Measurements from ENCODE around the gene LARGE1. TPM values are rescaled to one million over a fixed set of nuclear protein-coding genes. Genes with fewer than 3 reads are reported as not detected.
"Not testable (repeated sequence)": the region's sequence is repeated elsewhere in the genome, so short reads cannot be mapped to it uniquely, and the experiment has no call there.

The LARGE1 gene
- total and polyA plus RNA-seq, 2 experiments from 2014 or later: 1.5 to 12.8 TPM

DNA sequence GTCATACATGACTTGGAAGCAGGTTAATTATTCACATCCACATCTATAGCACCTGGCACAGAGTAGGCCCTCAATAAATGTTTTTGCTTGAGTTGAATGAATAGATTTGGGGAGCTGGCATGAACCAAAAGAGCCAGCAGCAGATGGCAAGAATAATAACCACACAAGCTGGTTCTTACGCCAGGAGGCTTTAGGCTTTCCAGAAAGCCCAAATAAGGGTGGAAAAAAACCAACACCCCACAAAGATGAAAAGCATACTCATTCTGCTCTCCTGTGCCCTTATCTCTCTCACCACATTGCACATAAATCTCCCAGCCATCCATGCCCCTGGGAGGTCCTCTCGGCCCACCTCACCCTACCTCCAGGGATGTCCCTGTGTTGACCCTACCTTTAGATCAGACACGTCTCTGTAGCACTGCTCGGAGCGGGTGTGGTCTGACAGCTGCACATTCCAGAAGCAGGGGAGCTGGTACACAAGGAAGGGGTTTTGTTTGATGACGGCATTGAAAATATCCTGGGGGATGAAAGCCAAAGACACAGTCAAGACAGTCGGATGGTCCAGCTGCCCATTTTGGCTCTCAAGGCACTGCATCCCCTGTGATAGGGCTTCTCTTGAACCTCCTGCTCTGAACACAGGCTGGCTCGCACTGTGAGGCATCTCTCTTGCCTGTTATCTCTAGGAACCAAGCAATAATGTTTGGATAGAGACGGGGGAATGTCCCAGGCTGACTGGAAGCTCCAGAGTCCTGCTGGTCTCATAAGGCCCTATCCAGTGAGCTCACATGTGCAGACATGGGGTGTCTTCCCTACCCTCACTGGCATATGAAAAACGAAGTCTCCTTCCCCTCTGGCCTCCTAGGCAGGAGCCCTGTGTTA lies 538.5 kb downstream of the LARGE1 start:
- no peak overlapping the region for H3K4me2 ChIP-seq (ENCODE audit: unreplicated experiment)
- H3K4me1 ChIP-seq (ENCODE audit: insufficient read depth): peaks cover 13% of the 10 kb centered on the region
- WGBS, 2 experiments (ENCODE audit: low coverage in 1 of 2, low lambda C conversion rate in 2 of 2, missing lambda C conversion rate in 2 of 2): 96 to 99% methylated on average over 10 of the region's 10 CpGs
- H2AFZ ChIP-seq: no peak overlapping the region
- peak overlapping the region; percentile 8; the same call in 1 of the 2 replicates for H3K9ac ChIP-seq
- no peaks in the 10 kb centered on the region for H3K9me3 ChIP-seq (ENCODE audit: low read depth)
- H3K9me2 ChIP-seq (ENCODE audit: insufficient read depth): no peaks in the 10 kb centered on the region
- no peaks in the 10 kb centered on the region for H3K79me2 ChIP-seq (ENCODE audit: insufficient read depth)
- TF ChIP-seq EZH2phosphoT487 (IDR thresholded peaks at IDR 0.05; ENCODE audit: insufficient read depth, low read depth) (no peak), EZH2 (IDR thresholded peaks at IDR 0.05; ENCODE audit: insufficient read depth, poor library complexity, severe bottlenecking) (no peak)
- no peaks in the 10 kb centered on the region for H4K20me1 ChIP-seq (ENCODE audit: insufficient read depth)
- no peaks in the 10 kb centered on the region for H3K27me3 ChIP-seq (replicated peaks; ENCODE audit: insufficient read depth)
- peaks cover 22% of the 10 kb centered on the region for H3F3A ChIP-seq (ENCODE audit: insufficient read depth)
- H3K27ac ChIP-seq: peak overlapping the region; percentile 62
- in situ Hi-C loops (cut with MboI): no loop called here
- DNase-seq: no peak
- H3K36me3 ChIP-seq (ENCODE audit: low read depth): no peaks in the 10 kb centered on the region
- no peak overlapping the region for H3K4me3 ChIP-seq

DNA sequence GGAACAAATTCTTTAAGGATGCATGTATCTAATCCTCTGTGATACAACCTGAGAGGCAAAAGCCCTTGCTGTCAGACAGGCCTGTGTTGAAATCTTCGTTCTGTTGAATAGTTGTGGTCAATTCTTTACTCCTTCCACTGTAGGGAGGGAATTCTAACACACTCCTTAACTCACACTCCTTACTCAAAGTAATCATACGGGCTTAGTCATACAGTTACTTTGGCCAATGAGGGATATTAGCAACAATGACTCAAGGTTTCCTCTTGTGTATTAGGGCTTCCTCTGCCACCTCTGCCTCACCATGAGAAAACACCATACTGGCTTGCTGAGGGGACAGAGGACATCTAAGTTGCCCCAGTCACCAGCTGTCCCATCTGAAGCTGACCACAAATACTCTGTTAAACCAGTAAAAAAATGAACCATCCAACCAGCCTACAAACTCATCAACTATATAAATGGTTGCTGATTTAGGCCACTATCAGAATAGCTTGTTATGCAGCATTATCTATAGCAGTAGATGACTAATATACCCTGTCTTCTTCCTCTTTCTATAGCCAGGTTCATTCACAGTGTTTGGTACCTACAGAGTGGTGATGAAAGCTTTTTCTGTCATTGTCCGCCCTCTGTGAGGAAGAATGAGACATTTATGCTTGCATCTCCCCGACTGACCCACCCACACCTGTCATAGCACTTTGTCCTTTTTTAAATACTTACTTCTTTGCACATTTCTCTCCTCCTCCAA lies 539.3 kb downstream of the LARGE1 start:
- 48 to 51% methylated on average over 4 of the region's 4 CpGs for WGBS, 2 experiments (ENCODE audit: low coverage in 1 of 2, low lambda C conversion rate in 2 of 2, missing lambda C conversion rate in 2 of 2)
- Histone ChIP-seq H3F3A (ENCODE audit: insufficient read depth) (peaks cover 22% of the 10 kb centered on the region), H3K9me2 (ENCODE audit: insufficient read depth) (no peaks in the 10 kb centered on the region), H3K27ac (peak overlapping the region; percentile 62), H4K20me1 (ENCODE audit: insufficient read depth) (no peaks in the 10 kb centered on the region), H3K4me1 (ENCODE audit: insufficient read depth) (peaks cover 13% of the 10 kb centered on the region), H3K36me3 (ENCODE audit: low read depth) (no peaks in the 10 kb centered on the region), H3K27me3 (replicated peaks; ENCODE audit: insufficient read depth) (no peaks in the 10 kb centered on the region), H3K9ac (peak overlapping the region; percentile 8; the same call in 1 of the 2 replicates), H3K4me3 (no peak overlapping the region), H3K9me3 (ENCODE audit: low read depth) (no peaks in the 10 kb centered on the region), H3K4me2 (ENCODE audit: unreplicated experiment) (peak overlapping the region; percentile 26), H3K79me2 (ENCODE audit: insufficient read depth) (no peaks in the 10 kb centered on the region), H2AFZ (no peak overlapping the region)
- DNase-seq: peak; percentile 97
- in situ Hi-C loops (cut with MboI): no loop called here
- TF ChIP-seq EZH2 (IDR thresholded peaks at IDR 0.05; ENCODE audit: insufficient read depth, poor library complexity, severe bottlenecking) (no peak), EZH2phosphoT487 (IDR thresholded peaks at IDR 0.05; ENCODE audit: insufficient read depth, low read depth) (no peak)

DNA sequence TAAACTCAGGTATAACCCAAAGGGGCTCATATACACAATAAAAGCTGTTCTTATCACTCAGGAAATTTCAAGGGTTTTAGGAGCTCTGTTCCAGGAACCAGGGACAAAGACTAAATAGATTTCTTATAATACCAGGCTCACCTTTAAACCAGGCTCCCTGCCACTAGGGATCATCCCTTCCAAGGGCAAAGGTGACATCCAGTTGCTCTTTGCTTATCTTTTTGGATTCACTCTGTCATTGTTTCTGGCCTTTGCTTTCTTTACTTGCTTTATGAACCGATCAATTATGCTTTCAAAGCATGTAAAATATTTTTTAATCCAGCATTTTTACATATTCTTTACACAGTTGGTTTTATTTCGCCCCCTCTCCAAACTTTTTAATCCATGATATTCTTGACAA lies 540.4 kb downstream of the LARGE1 start:
- no peak overlapping the region for H3K4me3 ChIP-seq
- no peak overlapping the region for H3K27ac ChIP-seq
- no peak overlapping the region for H3K9ac ChIP-seq
- peaks cover 22% of the 10 kb centered on the region for H3F3A ChIP-seq (ENCODE audit: insufficient read depth)
- 95 to 99% methylated on average over 2 of the region's 2 CpGs for WGBS, 2 experiments (ENCODE audit: low coverage in 1 of 2, low lambda C conversion rate in 2 of 2, missing lambda C conversion rate in 2 of 2)
- in situ Hi-C loops (cut with MboI): no loop called here
- no peaks in the 10 kb centered on the region for H3K79me2 ChIP-seq (ENCODE audit: insufficient read depth)
- TF ChIP-seq EZH2 (IDR thresholded peaks at IDR 0.05; ENCODE audit: insufficient read depth, poor library complexity, severe bottlenecking) (no peak), EZH2phosphoT487 (IDR thresholded peaks at IDR 0.05; ENCODE audit: insufficient read depth, low read depth) (no peak)
- DNase-seq: no peak
- H4K20me1 ChIP-seq (ENCODE audit: insufficient read depth): no peaks in the 10 kb centered on the region
- peaks cover 13% of the 10 kb centered on the region for H3K4me1 ChIP-seq (ENCODE audit: insufficient read depth)
- H3K9me3 ChIP-seq (ENCODE audit: low read depth): no peaks in the 10 kb centered on the region
- no peaks in the 10 kb centered on the region for H3K27me3 ChIP-seq (replicated peaks; ENCODE audit: insufficient read depth)
- no peaks in the 10 kb centered on the region for H3K36me3 ChIP-seq (ENCODE audit: low read depth)
- no peak overlapping the region for H3K4me2 ChIP-seq (ENCODE audit: unreplicated experiment)
- H2AFZ ChIP-seq: no peak overlapping the region
- no peaks in the 10 kb centered on the region for H3K9me2 ChIP-seq (ENCODE audit: insufficient read depth)

DNA sequence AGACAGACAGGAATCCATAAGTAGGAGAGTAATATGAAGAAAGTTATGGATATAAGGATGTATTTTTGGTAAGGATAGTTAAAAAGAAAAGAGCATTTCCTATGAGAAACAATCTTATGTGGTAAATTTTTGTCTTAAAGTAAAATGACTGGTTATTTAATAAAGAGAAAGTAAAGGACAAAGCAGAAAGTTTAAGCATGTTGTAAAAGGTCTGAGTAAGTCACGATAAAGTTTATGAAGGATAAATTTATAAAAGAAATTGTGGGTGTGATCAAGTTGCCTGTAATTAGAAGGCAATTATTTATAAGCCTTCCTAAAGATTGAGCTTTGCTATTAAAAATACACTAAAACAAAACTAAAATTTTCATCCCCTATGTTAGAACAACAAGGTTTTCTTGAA lies 547.4 kb downstream of the LARGE1 start:
- 93 to 94% methylated on average over 1 of the region's 1 CpG for WGBS, 2 experiments (ENCODE audit: low coverage in 1 of 2, low lambda C conversion rate in 2 of 2, missing lambda C conversion rate in 2 of 2)
- no peak for TF ChIP-seq EZH2 (IDR thresholded peaks at IDR 0.05; ENCODE audit: insufficient read depth, poor library complexity, severe bottlenecking)
- TF ChIP-seq EZH2phosphoT487 (IDR thresholded peaks at IDR 0.05; ENCODE audit: insufficient read depth, low read depth): no peak
- no peaks in the 10 kb centered on the region for H3K79me2 ChIP-seq (ENCODE audit: insufficient read depth)

DNA sequence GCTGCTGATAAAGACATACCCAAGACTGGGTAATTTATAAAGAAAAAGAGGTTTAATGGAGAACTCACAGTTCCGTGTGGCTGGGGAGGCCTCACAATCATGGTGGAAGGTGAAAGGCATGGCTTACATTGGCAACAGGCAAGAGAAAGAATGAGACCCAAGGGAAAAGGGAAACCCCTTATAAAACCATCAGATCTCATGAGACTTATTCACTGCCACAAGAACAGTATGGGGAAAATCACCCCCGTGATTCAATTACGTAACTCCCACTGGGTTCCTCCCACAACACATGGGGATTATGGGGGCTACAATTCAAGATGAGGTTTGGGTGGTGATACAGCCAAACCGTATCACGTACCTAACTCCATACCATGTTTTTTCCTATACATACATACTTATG lies 557.0 kb downstream of the LARGE1 start:
- H3K9ac ChIP-seq; in situ Hi-C loops (cut with MboI); H3K4me1 ChIP-seq (ENCODE audit: insufficient read depth): not testable (repeated sequence)

More for the DNA sequence above, 547.4 kb downstream of the LARGE1 start:
- Histone ChIP-seq H3K27ac (no peak overlapping the region), H3K27me3 (replicated peaks; ENCODE audit: insufficient read depth) (no peaks in the 10 kb centered on the region), H3K4me2 (ENCODE audit: unreplicated experiment) (no peak overlapping the region), H4K20me1 (ENCODE audit: insufficient read depth) (no peaks in the 10 kb centered on the region), H3K36me3 (ENCODE audit: low read depth) (no peaks in the 10 kb centered on the region), H3K9ac (no peak overlapping the region), H3K4me3 (no peak overlapping the region), H3F3A (ENCODE audit: insufficient read depth) (no peaks in the 10 kb centered on the region), H2AFZ (no peak overlapping the region), H3K9me2 (ENCODE audit: insufficient read depth) (no peaks in the 10 kb centered on the region), H3K4me1 (ENCODE audit: insufficient read depth) (no peaks in the 10 kb centered on the region), H3K9me3 (ENCODE audit: low read depth) (no peaks in the 10 kb centered on the region)
- in situ Hi-C loops (cut with MboI): no loop called here
- no peak for DNase-seq

More for the DNA sequence above, 557.0 kb downstream of the LARGE1 start:
- H3K4me3 ChIP-seq; H3K9me2 ChIP-seq (ENCODE audit: insufficient read depth); H3K27ac ChIP-seq; H2AFZ ChIP-seq; H3K79me2 ChIP-seq (ENCODE audit: insufficient read depth); H3K4me2 ChIP-seq (ENCODE audit: unreplicated experiment); H3K36me3 ChIP-seq (ENCODE audit: low read depth); H3K27me3 ChIP-seq (replicated peaks; ENCODE audit: insufficient read depth); DNase-seq; H3F3A ChIP-seq (ENCODE audit: insufficient read depth); H3K9me3 ChIP-seq (ENCODE audit: low read depth); H4K20me1 ChIP-seq (ENCODE audit: insufficient read depth): not testable (repeated sequence)
- 98 to 99% methylated on average over 5 of the region's 5 CpGs for WGBS, 2 experiments (ENCODE audit: low coverage in 1 of 2, low lambda C conversion rate in 2 of 2, missing lambda C conversion rate in 2 of 2)

Data from GM23248 (cell line).